ENCODE results near the gene MIA.
A peak's percentile ranks its signal among the peaks of the same experiment; 100 is the strongest.
"Not testable (repeated sequence)": the region's sequence is repeated elsewhere in the genome, so short reads cannot be mapped to it uniquely, and the experiment has no call there.

Gene MIA

DNA sequence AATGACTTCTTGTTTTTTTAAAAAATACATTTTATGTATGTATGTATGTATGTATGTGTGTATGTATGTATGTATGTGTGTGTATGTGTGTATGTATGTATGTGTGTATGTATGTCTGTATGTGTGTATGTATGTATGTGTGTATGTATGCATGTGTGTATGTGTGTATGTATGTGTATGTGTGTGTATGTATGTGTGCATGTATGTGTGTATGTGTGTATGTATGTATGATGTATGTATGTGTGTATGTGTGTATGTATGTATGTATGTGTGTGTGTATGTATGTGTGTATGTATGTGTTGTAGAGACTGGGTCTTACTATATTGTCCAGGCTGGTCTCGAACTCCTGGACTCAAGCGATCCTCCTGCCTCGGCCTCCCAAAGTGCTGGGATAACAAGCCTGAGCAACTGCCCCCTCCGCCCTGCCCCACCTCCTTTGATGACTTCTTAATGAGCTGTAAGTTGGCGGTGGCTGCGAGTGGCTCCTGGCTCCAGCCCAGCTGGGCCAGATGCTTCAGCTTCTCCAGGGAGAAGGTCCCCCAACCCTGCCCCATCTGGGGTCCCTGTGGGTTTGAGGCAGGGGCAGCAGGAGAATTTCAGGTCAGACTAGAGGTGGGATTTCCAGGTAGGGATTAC lies 50.3 kb downstream of the MIA start:
- not testable (repeated sequence) for DNase-seq

DNA sequence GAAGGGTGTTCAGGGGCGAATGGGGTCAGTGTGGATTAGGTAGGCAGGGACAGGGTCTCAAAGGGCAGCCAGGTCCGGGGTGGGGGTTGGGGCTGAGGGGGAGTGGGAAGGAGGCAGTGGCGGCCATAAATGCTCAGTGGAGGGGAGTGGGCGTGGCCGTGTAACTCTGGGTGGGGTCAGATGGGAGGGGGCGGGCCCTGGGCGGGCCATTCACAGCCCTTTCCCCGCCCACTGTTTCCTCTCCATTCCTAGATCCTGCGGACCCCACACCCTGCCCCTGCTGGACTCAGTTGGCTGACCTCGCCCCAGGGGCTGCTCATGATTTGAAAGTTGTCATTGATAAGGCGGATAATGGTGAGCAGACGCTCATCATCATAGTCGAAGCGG lies 51.0 kb downstream of the MIA start:
- not testable (repeated sequence) for DNase-seq

DNA sequence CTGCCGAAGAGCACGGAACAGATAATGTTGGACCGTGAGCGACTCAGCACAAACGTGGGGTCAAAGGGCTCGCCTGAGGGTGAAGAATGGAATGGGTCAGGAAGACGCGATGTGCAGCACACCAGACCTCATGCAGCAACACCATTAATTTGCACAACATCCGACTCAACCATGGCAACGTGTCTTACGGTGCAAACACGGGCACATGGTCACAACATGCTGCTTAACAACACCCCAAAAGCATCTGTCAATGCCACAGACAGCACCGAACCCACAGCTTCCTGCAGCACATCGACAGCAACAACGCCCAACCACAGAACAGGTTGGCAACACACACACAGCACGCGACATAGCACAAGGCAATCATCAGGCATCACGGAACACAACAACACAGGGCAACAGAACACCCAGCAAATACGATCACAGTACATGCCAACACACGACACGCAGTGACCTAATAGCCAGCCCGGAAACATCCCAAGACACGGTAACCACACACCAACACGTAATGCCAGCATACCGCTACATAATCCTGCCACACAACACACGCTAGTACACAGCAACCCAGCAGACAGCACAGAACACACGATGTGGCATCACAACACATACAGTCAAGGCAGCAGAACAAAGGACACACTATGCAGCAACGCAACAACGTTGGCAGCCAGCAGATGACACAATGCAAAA lies 51.5 kb downstream of the MIA start:
- peak; percentile 42 for DNase-seq
